ENCODE results near the gene NKAIN2.

Gene NKAIN2

DNA sequence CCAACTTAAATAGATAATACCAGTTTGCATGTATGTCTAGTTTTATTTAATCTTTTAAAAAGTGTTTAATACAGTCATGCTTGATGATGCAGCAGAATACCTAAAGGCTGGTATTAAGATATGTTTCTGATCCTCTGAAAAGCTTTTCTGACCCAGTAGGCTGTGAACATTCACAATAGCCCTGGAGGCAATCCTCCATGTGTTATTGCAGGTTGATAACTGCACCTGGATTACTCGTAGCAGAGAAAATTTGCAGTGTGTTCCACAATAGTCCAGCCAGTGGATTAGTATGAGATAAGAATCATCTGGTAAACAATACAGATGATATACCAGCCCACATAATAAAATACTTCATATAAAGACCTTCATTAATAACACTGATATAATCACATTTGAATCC lies 979.7 kb downstream of the NKAIN2 start:
- TF ChIP-seq, protein P1, sequence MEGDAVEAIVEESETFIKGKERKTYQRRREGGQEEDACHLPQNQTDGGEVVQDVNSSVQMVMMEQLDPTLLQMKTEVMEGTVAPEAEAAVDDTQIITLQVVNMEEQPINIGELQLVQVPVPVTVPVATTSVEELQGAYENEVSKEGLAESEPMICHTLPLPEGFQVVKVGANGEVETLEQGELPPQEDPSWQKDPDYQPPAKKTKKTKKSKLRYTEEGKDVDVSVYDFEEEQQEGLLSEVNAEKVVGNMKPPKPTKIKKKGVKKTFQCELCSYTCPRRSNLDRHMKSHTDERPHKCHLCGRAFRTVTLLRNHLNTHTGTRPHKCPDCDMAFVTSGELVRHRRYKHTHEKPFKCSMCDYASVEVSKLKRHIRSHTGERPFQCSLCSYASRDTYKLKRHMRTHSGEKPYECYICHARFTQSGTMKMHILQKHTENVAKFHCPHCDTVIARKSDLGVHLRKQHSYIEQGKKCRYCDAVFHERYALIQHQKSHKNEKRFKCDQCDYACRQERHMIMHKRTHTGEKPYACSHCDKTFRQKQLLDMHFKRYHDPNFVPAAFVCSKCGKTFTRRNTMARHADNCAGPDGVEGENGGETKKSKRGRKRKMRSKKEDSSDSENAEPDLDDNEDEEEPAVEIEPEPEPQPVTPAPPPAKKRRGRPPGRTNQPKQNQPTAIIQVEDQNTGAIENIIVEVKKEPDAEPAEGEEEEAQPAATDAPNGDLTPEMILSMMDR (conservative IDR thresholded peaks at IDR 0.05; ENCODE audit: control insufficient read depth, insufficient read depth, low read depth, low read length) = no peak
- DNase-seq (ENCODE audit: low read depth) = no peak

DNA sequence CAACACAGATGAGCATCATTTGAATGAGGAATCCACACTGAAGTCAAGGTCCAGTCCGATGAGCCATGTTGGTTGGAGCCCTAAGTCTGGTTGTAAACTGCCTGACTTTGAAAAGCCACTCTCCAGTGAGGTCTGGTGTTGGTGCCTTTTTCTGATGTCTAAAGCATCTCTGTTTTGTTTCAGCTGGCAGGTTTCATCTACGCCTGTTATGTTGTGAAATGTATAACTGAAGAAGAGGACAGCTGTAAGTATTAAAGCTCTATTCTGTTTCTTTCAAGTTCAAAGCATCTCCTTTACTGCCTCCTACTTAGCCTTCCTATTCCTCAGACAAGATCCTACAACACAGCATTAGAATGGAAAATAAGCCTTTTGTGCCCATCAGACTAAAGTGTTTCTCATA lies 987.5 kb downstream of the NKAIN2 start:
- no peak overlapping the region for H3K4me3 ChIP-seq (ENCODE audit: control insufficient read depth, low read depth, low read length)
- TF ChIP-seq, protein P1 (conservative IDR thresholded peaks at IDR 0.05; ENCODE audit: control insufficient read depth, insufficient read depth, low read depth, low read length) = no peak
- DNase-seq (ENCODE audit: low read depth) = no peak

More for the DNA sequence above, 979.7 kb downstream of the NKAIN2 start:
- no peak overlapping the region for H3K4me3 ChIP-seq (ENCODE audit: control insufficient read depth, low read depth, low read length)

DNA sequence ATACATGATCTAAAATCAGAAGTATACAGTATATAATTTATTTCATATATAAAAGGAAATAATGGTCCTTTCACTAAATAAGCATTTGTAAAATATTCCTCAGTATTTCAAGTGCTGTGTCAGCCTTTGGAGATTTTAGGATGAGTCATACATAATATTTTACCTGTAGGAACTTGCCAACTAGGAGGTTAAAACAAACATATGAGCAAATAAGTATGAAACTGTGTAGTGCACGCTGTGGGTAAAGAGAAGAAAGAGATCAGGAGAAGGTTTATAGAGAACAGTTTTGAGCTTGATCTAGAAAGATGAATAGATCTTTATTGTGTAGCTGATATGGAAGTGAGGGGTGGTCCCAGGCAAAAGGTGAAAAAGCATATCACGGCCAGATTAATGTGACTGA lies 988.7 kb downstream of the NKAIN2 start:
- TF ChIP-seq, protein P1 (conservative IDR thresholded peaks at IDR 0.05; ENCODE audit: control insufficient read depth, insufficient read depth, low read depth, low read length) = no peak
- no peak overlapping the region for H3K4me3 ChIP-seq (ENCODE audit: control insufficient read depth, low read depth, low read length)
- DNase-seq (ENCODE audit: low read depth) = no peak

DNA sequence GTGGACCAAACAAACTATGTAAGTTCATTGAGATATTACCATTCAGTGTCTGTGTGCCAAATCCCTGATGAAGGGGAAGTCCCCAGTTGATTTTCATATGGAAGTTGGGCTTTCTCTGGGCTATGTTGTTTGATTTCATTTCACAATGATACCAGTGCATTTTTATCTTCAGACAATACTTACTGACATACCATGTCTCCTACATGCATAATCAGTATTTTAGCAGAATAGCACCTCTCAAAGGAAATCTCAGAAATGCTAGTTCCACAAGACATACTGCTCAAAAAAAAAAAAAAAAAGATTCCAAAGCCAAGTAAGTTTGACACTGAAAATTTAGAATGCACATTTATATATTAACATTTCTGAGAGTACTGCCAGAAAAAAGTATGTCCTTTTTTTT lies 989.7 kb downstream of the NKAIN2 start:
- no peak for DNase-seq (ENCODE audit: low read depth)
- H3K4me3 ChIP-seq (ENCODE audit: control insufficient read depth, low read depth, low read length) = no peak overlapping the region
- TF ChIP-seq, protein P1 (conservative IDR thresholded peaks at IDR 0.05; ENCODE audit: control insufficient read depth, insufficient read depth, low read depth, low read length) = no peak

DNA sequence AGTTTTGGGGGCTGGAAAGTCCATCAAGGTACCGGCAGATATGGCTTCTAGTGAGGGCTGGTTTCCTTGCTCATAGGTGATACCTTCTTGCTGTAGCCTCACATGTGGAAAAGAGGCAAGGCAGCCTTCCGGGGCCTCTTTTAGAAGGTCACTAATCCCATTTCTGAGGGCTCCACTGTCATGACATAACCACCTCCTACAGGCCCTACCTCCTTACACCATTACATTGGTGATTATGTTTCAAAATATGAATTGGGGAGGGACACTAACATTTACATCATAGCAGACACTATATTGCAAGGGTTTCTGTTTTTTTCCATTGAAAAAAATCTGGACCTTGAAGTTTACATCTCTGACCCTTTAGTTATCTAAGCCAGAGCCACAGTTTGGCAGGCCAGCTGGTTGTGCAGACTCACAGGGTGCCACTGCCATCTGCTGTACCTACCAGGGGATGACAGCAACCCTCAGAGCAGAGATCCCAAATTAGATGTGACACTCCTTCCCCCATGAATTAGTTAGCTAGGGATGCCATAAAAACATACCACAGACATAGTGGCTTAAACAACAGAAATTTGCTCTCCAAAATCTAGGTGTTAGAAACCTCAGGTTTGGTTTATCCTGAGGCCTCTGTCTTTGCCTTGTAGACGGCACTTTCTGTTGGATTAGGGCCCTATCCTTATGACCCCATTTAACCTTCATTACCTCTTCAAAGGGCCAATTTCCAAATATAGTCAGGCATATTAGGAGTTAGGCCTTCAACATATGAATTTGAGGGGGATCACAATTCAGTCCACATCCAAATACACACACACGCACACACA lies 992.2 kb downstream of the NKAIN2 start:
- H3K4me3 ChIP-seq (ENCODE audit: control insufficient read depth, low read depth, low read length) = no peak overlapping the region
- TF ChIP-seq, protein P1 (conservative IDR thresholded peaks at IDR 0.05; ENCODE audit: control insufficient read depth, insufficient read depth, low read depth, low read length) = peak; percentile 56
- DNase-seq (ENCODE audit: low read depth) = peak; percentile 23

DNA sequence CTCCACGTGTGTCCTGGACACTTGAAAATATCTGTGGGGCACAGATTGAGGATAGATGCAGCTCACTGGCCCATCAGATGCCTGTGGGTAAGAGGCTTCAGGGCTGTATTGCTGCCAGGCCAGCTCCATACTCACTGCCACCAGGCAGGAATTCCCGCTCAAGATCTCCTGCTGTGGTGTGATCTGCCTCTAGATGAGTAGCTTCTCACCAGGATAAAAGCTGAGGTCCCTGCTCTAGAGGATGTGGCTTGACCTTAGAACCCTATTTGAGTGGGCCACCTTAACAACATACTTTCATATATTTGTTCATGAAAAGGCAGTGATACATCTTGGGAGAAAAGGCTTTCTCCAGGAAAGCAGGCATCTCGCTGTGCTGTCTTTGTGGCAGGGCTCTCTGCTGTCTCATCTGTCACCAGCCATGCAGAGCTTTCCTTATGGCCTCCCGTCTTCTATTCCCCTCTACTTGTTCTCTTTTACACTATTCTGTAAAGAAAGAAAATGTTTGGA lies 992.9 kb downstream of the NKAIN2 start:
- DNase-seq (ENCODE audit: low read depth) = no peak
- no peak overlapping the region for H3K4me3 ChIP-seq (ENCODE audit: control insufficient read depth, low read depth, low read length)
- TF ChIP-seq, protein P1 (conservative IDR thresholded peaks at IDR 0.05; ENCODE audit: control insufficient read depth, insufficient read depth, low read depth, low read length) = no peak

Measured in fibroblast of mammary gland (primary cell).